PC-9 (cell line): ENCODE data around the gene CISD2. TPM values are rescaled to one million over a fixed set of nuclear protein-coding genes. Genes with fewer than 3 reads are reported as not detected.

Experiments used
- BruUV-seq: library from RNA; stranded (reverse); fragments of 400-500 nt; replicated peaks from 2 replicates; lab custom pipeline; 2021; lab: Mats Ljungman, UMichigan
- CTCF ChIA-PET: fragments of 300-600 bp; sonication (Branson Sonifier 250); formaldehyde crosslinking; loops from one replicate; lab custom pipeline; 2022; ENCODE audit warnings: antibody characterized with exemption; lab: Charles Lee
- POLR2A ChIA-PET: fragments of 300-600 bp; sonication (Branson Sonifier 250); formaldehyde crosslinking; loops from one replicate; lab custom pipeline; 2022; ENCODE audit warnings: antibody characterized with exemption; ENCODE audit not compliant: unreplicated experiment; lab: Charles Lee
- DNase-seq, 2 experiments: peaks; one replicate each; pipeline versions ENCODE4 v3.0.0 to v3.0.0-alpha.2; 2015 to 2022; ENCODE audit warnings: mixed read lengths in 1 of 2
- H2AFZ ChIP-seq: fragments of 200-600 bp; sonication (generic); 2 replicates; pipeline ENCODE4 v1.8.1; 2017; ENCODE audit warnings: antibody characterized with exemption
- H3F3A ChIP-seq: fragments of 200-600 bp; sonication (generic); 2 replicates; pipeline ENCODE4 v1.8.1; 2017; ENCODE audit warnings: antibody characterized with exemption, mild to moderate bottlenecking, low read depth; ENCODE audit not compliant: insufficient read depth
- H3K27ac ChIP-seq: fragments of 200-600 bp; sonication (generic); 2 replicates; pipeline ENCODE4 v1.6.1; 2016; ENCODE audit warnings: mixed run types
- H3K27me3 ChIP-seq: fragments of 200-600 bp; sonication (generic); 2 replicates; pipeline ENCODE4 v1.6.1; 2016; ENCODE audit warnings: low read depth, mixed run types; ENCODE audit not compliant: insufficient read depth
- H3K36me3 ChIP-seq: fragments of 200-600 bp; sonication (generic); 2 replicates; pipeline ENCODE4 v1.6.1; 2016; ENCODE audit warnings: low read depth, mixed run types
- H3K4me1 ChIP-seq: fragments of 200-600 bp; sonication (generic); replicated peaks from 2 replicates; pipeline ENCODE4 v1.6.1; 2016; ENCODE audit warnings: mixed run types; ENCODE audit not compliant: insufficient read depth
- H3K4me2 ChIP-seq: fragments of 200-600 bp; sonication (generic); 2 replicates; pipeline ENCODE4 v1.6.1; 2017; ENCODE audit warnings: mixed run types
- H3K4me3 ChIP-seq: fragments of 200-600 bp; sonication (generic); 2 replicates; pipeline ENCODE4 v1.6.1; 2016; ENCODE audit warnings: mixed run types
- H3K79me2 ChIP-seq: fragments of 200-600 bp; sonication (generic); 2 replicates; pipeline ENCODE4 v1.6.1; 2017; ENCODE audit warnings: low read depth, mixed run types
- H3K9me2 ChIP-seq: fragments of 200-600 bp; sonication (generic); 2 replicates; pipeline ENCODE4 v1.8.1; 2017; ENCODE audit warnings: mild to moderate bottlenecking; ENCODE audit not compliant: insufficient read depth
- H3K9me3 ChIP-seq: fragments of 200-600 bp; sonication (generic); 2 replicates; pipeline ENCODE4 v1.8.1; 2016; ENCODE audit warnings: low read depth; ENCODE audit not compliant: insufficient read depth
- H4K20me1 ChIP-seq: fragments of 200-600 bp; sonication (generic); 2 replicates; pipeline ENCODE4 v1.8.1; 2017; ENCODE audit not compliant: insufficient read depth
- EZH2 ChIP-seq: fragments of 200-600 bp; sonication (generic); IDR thresholded peaks from 2 replicates; pipeline ENCODE4 v1.8.0; 2017; ENCODE audit warnings: antibody characterized with exemption, low read depth
- intact Hi-C: fragments of 100-400 bp; cut with micrococcal nuclease; formaldehyde crosslinking; loops from one replicate; pipeline ENCODE4 v1.10.0; 2022; ENCODE audit not compliant: unreplicated experiment
- total RNA-seq: library from RNA; stranded (reverse); gene quantifications from 2 replicates; pipeline ENCODE4 v1.2.3, GENCODE V29; 2021
- TF ChIP-seq, protein P1 (sequence below): fragments of 200-600 bp; sonication (generic); conservative IDR thresholded peaks from 2 replicates; pipeline ENCODE4 v1.6.1; 2017; ENCODE audit warnings: mixed run types, antibody characterized with exemption, mild to moderate bottlenecking, moderate library complexity

The CISD2 gene
- total RNA-seq, 1 experiment from 2014 or later, result 23.1 TPM

DNA sequence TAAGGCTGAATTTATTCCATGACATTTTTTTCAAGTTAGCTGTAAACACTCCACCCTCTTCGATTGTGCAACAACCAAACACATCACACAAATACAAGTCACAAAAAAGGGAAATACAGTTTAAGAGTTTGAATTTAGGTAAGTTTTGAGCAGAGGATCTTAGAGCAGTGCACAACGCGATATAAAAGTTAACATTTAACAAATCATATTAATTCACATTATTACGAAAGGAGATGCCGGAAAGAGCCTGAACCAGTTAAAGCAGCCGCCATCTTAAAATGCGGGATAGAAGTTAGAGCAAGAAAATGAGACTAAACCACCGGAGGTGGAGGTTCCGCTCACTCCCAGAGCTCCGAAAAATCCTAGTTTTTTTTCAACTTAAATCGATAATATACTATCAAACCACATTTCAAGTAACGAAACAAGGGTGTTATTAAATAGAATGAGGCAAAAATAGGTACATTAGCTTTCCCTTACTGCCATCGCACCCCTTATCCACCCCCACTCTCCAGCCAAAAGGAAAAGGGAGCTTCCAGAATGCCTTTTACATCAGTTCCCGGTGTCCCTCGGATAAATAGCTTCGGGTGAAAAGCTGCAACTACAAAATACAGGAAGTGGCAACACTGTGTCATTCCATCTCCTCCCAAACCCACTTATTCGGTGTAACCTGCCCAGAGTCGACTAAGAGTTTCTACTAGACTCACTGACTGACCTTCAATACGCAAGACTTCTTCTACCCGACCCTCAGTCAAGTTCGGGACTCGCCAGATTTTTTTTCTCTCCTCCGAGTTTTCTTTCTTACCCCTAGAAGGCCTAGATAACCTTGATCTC lies 43.3 kb upstream of the CISD2 start:
- H3K9me2 ChIP-seq, result no peaks in the 10 kb centered on the region
- no peaks in the 10 kb centered on the region for H3K9me3 ChIP-seq
- H3K36me3 ChIP-seq, result peaks cover 40% of the 10 kb centered on the region
- H3K4me1 ChIP-seq, result peaks cover 38% of the 10 kb centered on the region
- no peak for TF ChIP-seq EZH2
- TF ChIP-seq, protein P1, sequence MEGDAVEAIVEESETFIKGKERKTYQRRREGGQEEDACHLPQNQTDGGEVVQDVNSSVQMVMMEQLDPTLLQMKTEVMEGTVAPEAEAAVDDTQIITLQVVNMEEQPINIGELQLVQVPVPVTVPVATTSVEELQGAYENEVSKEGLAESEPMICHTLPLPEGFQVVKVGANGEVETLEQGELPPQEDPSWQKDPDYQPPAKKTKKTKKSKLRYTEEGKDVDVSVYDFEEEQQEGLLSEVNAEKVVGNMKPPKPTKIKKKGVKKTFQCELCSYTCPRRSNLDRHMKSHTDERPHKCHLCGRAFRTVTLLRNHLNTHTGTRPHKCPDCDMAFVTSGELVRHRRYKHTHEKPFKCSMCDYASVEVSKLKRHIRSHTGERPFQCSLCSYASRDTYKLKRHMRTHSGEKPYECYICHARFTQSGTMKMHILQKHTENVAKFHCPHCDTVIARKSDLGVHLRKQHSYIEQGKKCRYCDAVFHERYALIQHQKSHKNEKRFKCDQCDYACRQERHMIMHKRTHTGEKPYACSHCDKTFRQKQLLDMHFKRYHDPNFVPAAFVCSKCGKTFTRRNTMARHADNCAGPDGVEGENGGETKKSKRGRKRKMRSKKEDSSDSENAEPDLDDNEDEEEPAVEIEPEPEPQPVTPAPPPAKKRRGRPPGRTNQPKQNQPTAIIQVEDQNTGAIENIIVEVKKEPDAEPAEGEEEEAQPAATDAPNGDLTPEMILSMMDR, result no peak
- intact Hi-C loops, result loop anchor here (5.0 kb wide), 3 partner anchors 192 to 393 kb away; partner anchors contain the start of gene SLC9B1
- no peaks in the 10 kb centered on the region for H3K27me3 ChIP-seq
- H3K4me3 ChIP-seq, result peak overlapping the region; percentile 95
- H3K27ac ChIP-seq, result peak overlapping the region; percentile 99
- H4K20me1 ChIP-seq, result peaks cover 48% of the 10 kb centered on the region
- no TSS peak for BruUV-seq
- CTCF ChIA-PET, result interaction anchor here (0.6 to 1.3 kb wide), 2 partner anchors 205 to 323 kb away, joined by 3 to 4 read pairs; no protein-coding TSS in a partner anchor
- POLR2A ChIA-PET, result interaction anchor here (0.7 kb wide), 1 partner anchor 970 kb away, joined by 3 read pairs; no protein-coding TSS in a partner anchor
- peak overlapping the region; percentile 94 for H3K4me2 ChIP-seq
- DNase-seq, result no peak
- no peak overlapping the region for H2AFZ ChIP-seq
- H3F3A ChIP-seq, result peaks cover 38% of the 10 kb centered on the region
- H3K79me2 ChIP-seq, result peaks cover 78% of the 10 kb centered on the region

DNA sequence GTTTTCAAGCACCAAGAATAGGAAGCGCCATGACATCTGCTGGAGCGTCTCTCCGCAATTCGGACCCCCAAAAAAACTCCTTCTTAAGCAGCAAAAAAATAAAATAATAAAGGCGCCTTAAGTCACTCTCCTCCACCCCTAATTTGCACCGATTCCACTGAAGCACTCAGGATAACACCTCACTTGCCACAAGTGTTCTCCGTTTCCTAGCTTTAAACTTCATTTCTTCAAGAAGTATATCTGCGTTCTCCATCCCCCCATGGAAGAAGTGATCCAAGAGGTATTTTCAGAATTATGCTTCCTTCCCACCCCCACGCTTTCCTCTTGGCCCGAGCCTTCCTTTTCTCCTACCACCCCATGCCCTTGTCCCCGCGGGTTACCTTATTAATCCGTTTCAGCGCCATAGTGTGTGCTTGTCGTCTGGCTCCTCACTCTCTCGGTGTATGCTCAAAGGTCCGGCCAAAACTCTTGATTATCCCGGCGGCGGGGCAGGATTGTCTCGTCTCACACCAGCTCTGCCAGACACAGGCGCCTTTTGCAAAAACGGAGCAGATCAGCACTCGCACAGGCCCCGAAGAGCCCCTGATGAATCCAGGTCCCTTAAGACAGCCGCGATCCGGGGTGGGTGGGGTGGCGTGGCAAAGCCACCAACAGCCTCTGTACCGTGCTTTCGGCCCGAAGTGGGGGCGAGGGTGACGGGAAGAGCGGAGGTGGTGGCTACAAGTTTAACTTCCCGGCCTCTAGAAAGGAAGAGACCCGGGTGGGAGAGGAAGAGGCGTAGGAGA lies 42.5 kb upstream of the CISD2 start:
- no peaks in the 10 kb centered on the region for H3K27me3 ChIP-seq
- H3K9me3 ChIP-seq, result no peaks in the 10 kb centered on the region
- CTCF ChIA-PET, result interaction anchor here (1.3 kb wide), 1 partner anchor 206 kb away, joined by 4 read pairs; no protein-coding TSS in a partner anchor
- POLR2A ChIA-PET, result no interaction called here
- H3K79me2 ChIP-seq, result peaks cover 72% of the 10 kb centered on the region
- intact Hi-C loops, result loop anchor here (5.0 kb wide), 3 partner anchors 191 to 394 kb away; partner anchors contain the start of gene SLC9B1
- DNase-seq, result no peak
- H3K27ac ChIP-seq, result peak overlapping the region; percentile 99
- TF ChIP-seq, protein P1, result no peak
- no peak for TF ChIP-seq EZH2
- H3K4me1 ChIP-seq, result peaks cover 38% of the 10 kb centered on the region
- no peaks in the 10 kb centered on the region for H3K9me2 ChIP-seq
- H2AFZ ChIP-seq, result 0 out of 2 replicates have a peak overlapping the region, but pooled peaks have one; percentile 72
- H3F3A ChIP-seq, result peaks cover 33% of the 10 kb centered on the region
- peak overlapping the region; percentile 95 for H3K4me3 ChIP-seq
- TSS peak; percentile 44 for BruUV-seq
- peaks cover 40% of the 10 kb centered on the region for H4K20me1 ChIP-seq
- peak overlapping the region; percentile 94 for H3K4me2 ChIP-seq
- peaks cover 34% of the 10 kb centered on the region for H3K36me3 ChIP-seq
